Inflammatory macrophage treated with lipopolysaccharide for 4 hours (primary cell): ENCODE data around the gene DCUN1D1.

ENCODE experiments used
- DNase-seq: peaks from one replicate; pipeline ENCODE4 v3.0.0-alpha.2; 2020

Gene DCUN1D1

DNA sequence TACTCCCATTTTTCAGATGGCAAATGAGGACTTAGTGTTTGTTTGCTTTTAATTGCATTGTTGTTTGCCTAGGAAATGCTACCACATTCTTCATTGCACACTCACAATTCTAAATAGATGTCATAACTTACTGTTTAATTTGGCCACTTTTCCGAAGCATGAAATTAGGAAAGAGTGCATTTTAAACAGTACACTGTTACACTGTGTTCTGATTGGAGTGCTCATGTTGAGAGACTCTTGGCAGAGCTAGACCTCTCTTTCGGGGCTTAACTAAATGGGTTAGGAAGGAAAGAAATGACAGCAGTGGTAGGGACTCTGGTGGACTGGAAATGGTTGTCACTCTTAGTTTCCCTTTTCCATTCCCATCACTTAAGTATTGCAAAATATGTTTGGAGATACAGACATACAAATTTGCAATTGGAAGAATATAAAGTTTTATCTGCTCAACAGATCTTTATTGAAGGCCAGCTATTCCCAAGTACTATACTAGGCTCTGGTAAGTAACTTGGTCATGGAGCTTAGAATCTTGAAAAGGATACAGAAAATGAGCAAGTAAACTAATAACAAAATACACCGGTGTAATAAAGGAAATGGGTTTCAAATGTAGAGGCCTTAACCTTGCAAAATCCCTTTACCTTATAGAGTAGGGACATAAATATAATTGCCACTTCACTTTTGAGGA lies 90.2 kb downstream of the DCUN1D1 start:
- DNase-seq = no peak
